Measurements from ENCODE around the gene FAM83B.

FAM83B gene

DNA sequence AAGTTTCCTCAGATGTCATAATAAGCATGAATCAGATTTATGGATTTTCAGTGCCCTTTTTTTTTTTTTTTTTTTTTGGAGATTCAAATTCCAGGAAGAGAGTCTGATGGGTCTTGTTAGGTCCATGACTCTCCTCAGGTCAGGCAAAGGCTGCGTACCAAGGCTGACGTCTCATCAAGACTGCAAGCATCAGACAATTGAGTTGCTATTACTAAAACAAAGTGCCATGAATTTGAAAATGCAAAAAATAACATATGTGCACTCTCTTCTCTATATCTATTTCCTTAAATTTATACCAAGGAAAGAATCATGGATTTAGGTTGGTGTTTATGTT lies 134.7 kb downstream of the FAM83B start:
- no peak for DNase-seq

DNA sequence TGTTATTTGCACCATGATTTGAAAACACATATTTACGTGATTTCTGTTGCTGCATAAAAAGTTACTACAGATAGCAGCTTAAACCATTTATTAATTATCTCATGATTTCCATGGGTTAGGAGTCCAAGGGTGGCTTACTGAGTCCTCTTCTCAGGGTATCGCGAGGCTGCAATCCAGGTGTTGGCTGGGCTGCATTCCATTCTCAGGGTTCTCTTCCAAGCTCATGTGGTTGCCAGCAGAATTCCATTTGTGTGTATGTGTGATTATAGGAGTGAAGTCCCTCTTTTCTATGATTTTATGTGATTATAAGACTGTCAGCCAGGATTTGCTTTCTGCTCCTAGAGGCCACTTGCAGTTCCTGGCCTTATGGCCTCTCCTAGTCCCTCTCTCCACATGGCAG lies 135.1 kb downstream of the FAM83B start:
- no peak for DNase-seq

DNA sequence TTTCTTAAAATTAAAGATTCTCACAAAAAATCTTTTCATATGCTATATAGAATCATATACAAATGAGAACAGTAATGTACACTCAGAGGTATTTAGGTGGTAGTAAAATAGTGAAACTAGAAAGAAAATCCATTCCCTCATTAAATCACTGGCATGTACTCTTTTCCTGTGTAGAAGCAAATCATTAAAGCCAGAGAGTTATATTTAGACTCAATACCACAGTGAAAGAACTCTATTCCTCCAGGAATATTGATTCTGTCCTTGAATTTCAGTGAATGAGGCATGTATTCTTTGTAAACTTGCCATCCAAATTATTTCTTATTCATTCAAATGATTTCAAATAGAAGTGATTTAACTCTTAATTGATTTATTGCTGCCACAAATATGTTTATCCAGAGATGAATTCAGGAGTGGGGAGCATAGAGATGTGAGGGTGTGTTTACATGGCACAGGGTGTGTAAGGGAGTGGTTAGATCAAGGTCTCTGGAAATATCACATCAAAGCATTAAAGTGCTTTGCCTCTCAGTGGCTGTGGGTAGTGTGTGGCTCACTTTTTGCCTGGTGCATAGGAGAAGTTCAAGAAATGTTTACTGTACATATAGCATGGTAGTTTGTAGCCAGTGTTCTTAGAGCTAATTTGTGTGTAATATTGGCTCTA lies 141.2 kb downstream of the FAM83B start:
- DNase-seq, result no peak

DNA sequence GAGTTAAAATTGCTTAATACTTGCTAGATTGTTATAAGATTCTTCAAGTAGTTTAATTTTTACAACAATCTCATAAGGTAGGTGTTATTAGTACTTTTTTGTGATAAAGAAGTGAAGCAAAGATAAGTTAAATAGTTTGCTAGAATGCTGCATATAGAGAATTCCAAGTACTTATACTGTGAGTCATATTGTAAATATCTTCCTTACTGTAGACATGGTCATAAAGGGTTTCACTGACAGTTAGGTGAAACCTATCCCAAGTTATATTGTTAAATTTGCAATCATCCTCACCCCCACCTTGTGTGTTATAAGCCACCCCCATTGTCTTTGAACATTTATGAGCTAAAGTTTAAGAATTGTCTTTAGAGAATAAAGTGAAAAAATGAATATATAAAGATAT lies 142.0 kb downstream of the FAM83B start:
- no peak for DNase-seq

DNA sequence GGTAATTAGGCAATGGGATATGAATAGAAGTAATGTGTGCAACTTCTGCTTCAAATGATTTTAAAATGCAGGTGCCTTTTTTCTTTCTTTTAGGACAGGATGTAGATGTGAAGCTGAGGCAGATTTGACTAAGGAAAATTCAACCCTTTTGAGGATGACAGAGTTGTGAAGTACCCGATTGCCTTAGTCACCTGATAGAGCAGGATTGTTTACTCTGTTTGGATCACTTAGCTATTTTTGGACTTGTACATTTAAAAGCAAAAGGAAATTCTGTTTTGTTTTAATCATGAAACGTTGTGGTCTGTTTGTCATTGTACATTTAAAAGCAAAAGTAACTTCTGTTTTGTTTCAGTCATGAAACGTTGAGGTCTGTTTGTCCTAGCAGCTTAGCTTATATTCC lies 143.4 kb downstream of the FAM83B start:
- DNase-seq, result no peak

All from NCI-H2171 (cell line).